MCF 10A (cell line): ENCODE data around the gene ST3GAL3. TPM values are rescaled to one million over a fixed set of nuclear protein-coding genes. Genes with fewer than 3 reads are reported as not detected.

Source experiments
- BruUV-seq: library from RNA; stranded (reverse); fragments of 400-500 nt; replicated peaks from 2 replicates; lab custom pipeline; 2021; lab: Mats Ljungman, UMichigan
- CTCF ChIA-PET: fragments of 300-600 bp; sonication (Branson Sonifier 250); formaldehyde crosslinking; extraction: SDS; loops from one replicate; lab custom pipeline; 2021; ENCODE audit warnings: antibody characterized with exemption, inconsistent platforms; lab: Yijun Ruan, JAX
- POLR2A ChIA-PET: fragments of 300-600, 350-650 bp; sonication (Branson Sonifier 250); formaldehyde crosslinking; extraction: SDS; loops from one replicate; lab custom pipeline; 2020; ENCODE audit warnings: antibody characterized with exemption, inconsistent platforms; lab: Yijun Ruan, JAX
- DNase-seq: peaks from one replicate; pipeline ENCODE4 v3.0.0-alpha.2; 2018; ENCODE audit not compliant: unreplicated experiment
- H3K27ac Mint-ChIP-seq: one replicate; pipeline ENCODE4 v1.8.0; 2022; ENCODE audit warnings: mild to moderate bottlenecking, low read depth, mixed read lengths; ENCODE audit not compliant: unreplicated experiment
- H3K27me3 Mint-ChIP-seq: one replicate; pipeline ENCODE4 v1.8.0; 2022; ENCODE audit warnings: mixed read lengths; ENCODE audit not compliant: insufficient read depth, unreplicated experiment
- H3K36me3 Mint-ChIP-seq: one replicate; pipeline ENCODE4 v1.8.0; 2022; ENCODE audit warnings: mild to moderate bottlenecking, moderate library complexity, mixed read lengths; ENCODE audit not compliant: insufficient read depth, unreplicated experiment
- H3K4me1 Mint-ChIP-seq: one replicate; pipeline ENCODE4 v1.8.0; 2022; ENCODE audit warnings: mixed read lengths; ENCODE audit not compliant: insufficient read depth, unreplicated experiment
- H3K4me3 Mint-ChIP-seq: one replicate; pipeline ENCODE4 v1.8.0; 2022; ENCODE audit warnings: mild to moderate bottlenecking, moderate library complexity, mixed read lengths; ENCODE audit not compliant: unreplicated experiment
- H3K9me3 Mint-ChIP-seq: one replicate; pipeline ENCODE4 v1.8.0; 2022; ENCODE audit warnings: mixed read lengths; ENCODE audit not compliant: unreplicated experiment
- CTCF ChIP-seq: fragments of 200-600 bp; IDR thresholded peaks from one replicate; pipeline ENCODE4 v1.8.0; 2022; ENCODE audit warnings: antibody characterized with exemption, mild to moderate bottlenecking; ENCODE audit not compliant: unreplicated experiment
- intact Hi-C: fragments of 100-400 bp; cut with micrococcal nuclease; formaldehyde crosslinking; loops from 2 replicates; pipeline ENCODE4 v1.14.1; 2022
- total RNA-seq: library from RNA; stranded (reverse); gene quantifications from 2 replicates; pipeline ENCODE4 v1.2.3, GENCODE V29; 2022

The ST3GAL3 gene
- total RNA-seq, 1 experiment from 2014 or later: 24.2 TPM

- TF ChIP-seq CTCF: no peak
- POLR2A ChIA-PET: interaction anchor here (0.9 to 1.0 kb wide), 2 partner anchors 12 to 195 kb away, joined by 3 to 4 read pairs; no protein-coding TSS in a partner anchor
- peaks cover 36% of the 10 kb centered on the region for H3K36me3 Mint-ChIP-seq
- no peaks in the 10 kb centered on the region for H3K27me3 Mint-ChIP-seq
- CTCF ChIA-PET: interaction anchor here (0.7 to 0.9 kb wide), 2 partner anchors 200 to 449 kb away, joined by 3 to 4 read pairs; no protein-coding TSS in a partner anchor
- intact Hi-C loops: loop anchor here (5.0 kb wide), 1 partner anchor 451 kb away; no protein-coding TSS in a partner anchor
- BruUV-seq: no TSS peak
- no peak within 1 kb of the TSS for H3K27ac Mint-ChIP-seq
- DNase-seq: peak; percentile 33
- H3K4me3 Mint-ChIP-seq: peak within 1 kb of the TSS; percentile 94
- peaks cover 63% of the 10 kb centered on the region for H3K4me1 Mint-ChIP-seq
- no peaks in the 10 kb centered on the region for H3K9me3 Mint-ChIP-seq
Observed at GRCh38 chr1:43978551-43979260, 271.4 kb downstream of the ST3GAL3 start, which contains the start of gene B4GALT2. TSS of gene B4GALT2 (plus strand) at chr1:43979210. CDS start at chr1:43981161, 1,951 bp downstream.

- BruUV-seq: no TSS peak
- H3K27me3 Mint-ChIP-seq: no peaks in the 10 kb centered on the region
- intact Hi-C loops: loop anchor here (5.0 kb wide), 1 partner anchor 452 kb away; no protein-coding TSS in a partner anchor
- H3K27ac Mint-ChIP-seq: no peak overlapping the region
- no peak for DNase-seq
- no peaks in the 10 kb centered on the region for H3K9me3 Mint-ChIP-seq
- ChIA-PET CTCF (no interaction called here), POLR2A (interaction anchor here (1.1 to 1.2 kb wide), 2 partner anchors 9 to 33 kb away, joined by 3 to 5 read pairs; no protein-coding TSS in a partner anchor)
- peak overlapping the region; percentile 94 for H3K4me3 Mint-ChIP-seq
- peaks cover 58% of the 10 kb centered on the region for H3K4me1 Mint-ChIP-seq
- no peak for TF ChIP-seq CTCF
- peaks cover 33% of the 10 kb centered on the region for H3K36me3 Mint-ChIP-seq
Observed at GRCh38 chr1:43979261-43979527, 271.9 kb downstream of the ST3GAL3 start.

- TF ChIP-seq CTCF: no peak
- H3K36me3 Mint-ChIP-seq: peaks cover 28% of the 10 kb centered on the region
- no peaks in the 10 kb centered on the region for H3K9me3 Mint-ChIP-seq
- no peak overlapping the region for H3K27ac Mint-ChIP-seq
- peak overlapping the region; percentile 63 for H3K4me3 Mint-ChIP-seq
- CTCF ChIA-PET: interaction anchor here (0.6 to 0.7 kb wide), 2 partner anchors 25 to 1023 kb away, joined by 3 read pairs; no protein-coding TSS in a partner anchor
- intact Hi-C loops: loop anchor here (2.0 to 5.0 kb wide), 3 partner anchors 25 to 452 kb away; no protein-coding TSS in a partner anchor
- POLR2A ChIA-PET: interaction anchor here (0.8 to 1.2 kb wide), 4 partner anchors 9 to 49 kb away, joined by 3 to 5 read pairs (median 3); no protein-coding TSS in a partner anchor
- DNase-seq: peak; percentile 51
- H3K27me3 Mint-ChIP-seq: no peaks in the 10 kb centered on the region
- BruUV-seq: TSS peak; percentile 64
- H3K4me1 Mint-ChIP-seq: peaks cover 55% of the 10 kb centered on the region
Observed at GRCh38 chr1:43979528-43980254, 272.4 kb downstream of the ST3GAL3 start.
